ENCODE results near the gene TNIP1. TPM values are rescaled to one million over a fixed set of nuclear protein-coding genes. Genes with fewer than 3 reads are reported as not detected.

The TNIP1 gene
- total RNA-seq, 3 donors from 2014 or later (not counting 1 experiment from before 2014, with no cell fraction given), result 140 to 180 (median 153) TPM

GRCh38 chr5:151007430-151008209 lies 73.2 kb downstream of the TNIP1 start:
- no peaks in the 10 kb centered on the region for H3K36me3 ChIP-seq (ENCODE audit: control insufficient read depth, insufficient read depth, low read length)
- 85% methylated on average over 6 of the region's 7 CpGs for WGBS (ENCODE audit: insufficient coverage)
- Mint-ChIP-seq H3K9me3 (no peaks in the 10 kb centered on the region), H3K4me1 (no peaks in the 10 kb centered on the region), H3K27me3 (ENCODE audit: low read depth in 2 of 2) (peaks cover 0 to 10% of the 10 kb centered on the region in 2 donors), H3K27ac (no peak overlapping the region), H3K4me3 (no peak overlapping the region), H3K36me3 (no peaks in the 10 kb centered on the region)
- TF ChIP-seq CTCF (IDR thresholded peaks at IDR 0.05), result no peak
- H3K4me3 ChIP-seq (ENCODE audit: low read length), result no peak overlapping the region
- intact Hi-C loops (cut with micrococcal nuclease), result no loop called here
- no peak overlapping the region for H3K27ac ChIP-seq (ENCODE audit: low read length)
- no peaks in the 10 kb centered on the region for H3K27me3 ChIP-seq (ENCODE audit: control insufficient read depth, insufficient read depth, low read length)
- ATAC-seq (no peak), DNase-seq (no peak)
- no peaks in the 10 kb centered on the region for H3K4me1 ChIP-seq (ENCODE audit: control insufficient read depth, insufficient read depth, low read length)
- H3K9me3 ChIP-seq (ENCODE audit: control insufficient read depth, insufficient read depth, low read length), result no peaks in the 10 kb centered on the region

GRCh38 chr5:151006704-151007334 lies 74.0 kb downstream of the TNIP1 start:
- no peak overlapping the region for H3K27ac ChIP-seq (ENCODE audit: low read length)
- ATAC-seq (no peak), DNase-seq (no peak)
- H3K36me3 Mint-ChIP-seq, result no peaks in the 10 kb centered on the region
- H3K4me3 Mint-ChIP-seq, result no peak overlapping the region
- H3K4me3 ChIP-seq (ENCODE audit: low read length), result no peak overlapping the region
- H3K4me1 Mint-ChIP-seq, result no peaks in the 10 kb centered on the region
- no peak overlapping the region for H3K27ac Mint-ChIP-seq
- H3K4me1 ChIP-seq (ENCODE audit: control insufficient read depth, insufficient read depth, low read length), result no peaks in the 10 kb centered on the region
- no peaks in the 10 kb centered on the region for H3K9me3 ChIP-seq (ENCODE audit: control insufficient read depth, insufficient read depth, low read length)
- 87% methylated on average over 4 of the region's 5 CpGs for WGBS (ENCODE audit: insufficient coverage)
- intact Hi-C loops (cut with micrococcal nuclease), result no loop called here
- no peaks in the 10 kb centered on the region for H3K36me3 ChIP-seq (ENCODE audit: control insufficient read depth, insufficient read depth, low read length)
- H3K9me3 Mint-ChIP-seq, result no peaks in the 10 kb centered on the region
- H3K27me3 ChIP-seq (ENCODE audit: control insufficient read depth, insufficient read depth, low read length), result no peaks in the 10 kb centered on the region
- H3K27me3 Mint-ChIP-seq (ENCODE audit: low read depth in 2 of 2), result peaks cover 0 to 10% of the 10 kb centered on the region in 2 donors
- no peak for TF ChIP-seq CTCF (IDR thresholded peaks at IDR 0.05)

DNA sequence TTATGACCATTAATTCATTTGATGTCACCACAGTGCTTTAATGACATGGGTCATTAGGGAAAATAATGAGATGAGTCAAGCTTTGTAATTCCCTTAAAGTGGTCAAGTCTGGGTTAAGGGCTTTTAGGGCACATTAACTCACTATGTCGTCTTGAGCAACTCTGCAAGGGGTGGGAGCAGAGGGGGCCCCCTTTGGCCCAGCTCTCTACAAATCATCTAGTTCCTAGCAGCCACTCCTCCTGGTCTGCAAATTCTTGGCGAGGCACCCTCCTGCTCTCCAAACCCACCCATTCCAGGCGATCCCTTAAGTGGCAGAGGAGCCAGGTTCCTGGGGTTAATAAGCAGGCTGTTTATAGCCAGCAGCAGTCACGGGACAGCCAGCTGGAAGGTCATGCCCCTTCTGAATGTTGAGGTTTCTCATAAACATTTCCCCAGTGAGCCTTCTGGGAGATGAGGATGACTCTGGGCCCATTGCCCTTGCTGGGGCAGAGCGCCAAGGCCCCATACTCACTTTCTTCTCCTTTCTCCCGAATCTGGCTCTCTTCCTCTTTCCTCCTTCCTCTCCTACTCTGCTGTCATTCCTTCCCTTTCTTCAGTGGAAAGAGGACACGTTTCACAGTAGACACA lies 74.8 kb downstream of the TNIP1 start:
- no peak for TF ChIP-seq CTCF (IDR thresholded peaks at IDR 0.05)
- H3K4me3 Mint-ChIP-seq, result no peak overlapping the region
- DNase-seq (no peak), ATAC-seq (no peak)
- H3K36me3 Mint-ChIP-seq, result no peaks in the 10 kb centered on the region
- no peaks in the 10 kb centered on the region for H3K4me1 Mint-ChIP-seq
- Histone ChIP-seq H3K27ac (ENCODE audit: low read length) (no peak overlapping the region), H3K9me3 (ENCODE audit: control insufficient read depth, insufficient read depth, low read length) (no peaks in the 10 kb centered on the region), H3K36me3 (ENCODE audit: control insufficient read depth, insufficient read depth, low read length) (no peaks in the 10 kb centered on the region), H3K4me1 (ENCODE audit: control insufficient read depth, insufficient read depth, low read length) (no peaks in the 10 kb centered on the region), H3K4me3 (ENCODE audit: low read length) (no peak overlapping the region), H3K27me3 (ENCODE audit: control insufficient read depth, insufficient read depth, low read length) (no peaks in the 10 kb centered on the region)
- 67% methylated on average over 7 of the region's 7 CpGs for WGBS (ENCODE audit: insufficient coverage)
- H3K27ac Mint-ChIP-seq, result no peak overlapping the region
- peaks cover 0 to 6% of the 10 kb centered on the region in 2 donors for H3K27me3 Mint-ChIP-seq (ENCODE audit: low read depth in 2 of 2)
- intact Hi-C loops (cut with micrococcal nuclease), result no loop called here
- no peaks in the 10 kb centered on the region for H3K9me3 Mint-ChIP-seq

Measured in natural killer cell (primary cell).